Fibroblast of the aortic adventitia (primary cell): ENCODE results near the gene TNFSF12. TPM values are rescaled to one million over a fixed set of nuclear protein-coding genes. Genes with fewer than 3 reads are reported as not detected.

Experiments
- DNase-seq: peaks from one replicate; pipeline ENCODE4 v3.0.0-alpha.2; 2010; ENCODE audit warnings: low read depth
- H3K4me3 ChIP-seq: 2 replicates; pipeline ENCODE4 v1.5.1; 2011; ENCODE audit warnings: low read depth, mild to moderate bottlenecking, control low read depth, low read length, moderate library complexity
- total RNA-seq: library from RNA; depleted of rRNA; stranded (reverse); fragments of >200 nt; gene quantifications from 2 replicates; pipeline ENCODE4 v1.2.3, GENCODE V29; 2012; ENCODE audit warnings: low replicate concordance
- TF ChIP-seq, protein P1 (sequence below): IDR thresholded peaks from 2 replicates; pipeline ENCODE4 v1.5.1; 2011; ENCODE audit warnings: mild to moderate bottlenecking, low read length, control low read depth, inconsistent platforms; ENCODE audit not compliant: insufficient read depth

Gene TNFSF12, protein sequence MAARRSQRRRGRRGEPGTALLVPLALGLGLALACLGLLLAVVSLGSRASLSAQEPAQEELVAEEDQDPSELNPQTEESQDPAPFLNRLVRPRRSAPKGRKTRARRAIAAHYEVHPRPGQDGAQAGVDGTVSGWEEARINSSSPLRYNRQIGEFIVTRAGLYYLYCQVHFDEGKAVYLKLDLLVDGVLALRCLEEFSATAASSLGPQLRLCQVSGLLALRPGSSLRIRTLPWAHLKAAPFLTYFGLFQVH
- total RNA-seq = 10.1 and 14.5 TPM in 2 replicates

DNA sequence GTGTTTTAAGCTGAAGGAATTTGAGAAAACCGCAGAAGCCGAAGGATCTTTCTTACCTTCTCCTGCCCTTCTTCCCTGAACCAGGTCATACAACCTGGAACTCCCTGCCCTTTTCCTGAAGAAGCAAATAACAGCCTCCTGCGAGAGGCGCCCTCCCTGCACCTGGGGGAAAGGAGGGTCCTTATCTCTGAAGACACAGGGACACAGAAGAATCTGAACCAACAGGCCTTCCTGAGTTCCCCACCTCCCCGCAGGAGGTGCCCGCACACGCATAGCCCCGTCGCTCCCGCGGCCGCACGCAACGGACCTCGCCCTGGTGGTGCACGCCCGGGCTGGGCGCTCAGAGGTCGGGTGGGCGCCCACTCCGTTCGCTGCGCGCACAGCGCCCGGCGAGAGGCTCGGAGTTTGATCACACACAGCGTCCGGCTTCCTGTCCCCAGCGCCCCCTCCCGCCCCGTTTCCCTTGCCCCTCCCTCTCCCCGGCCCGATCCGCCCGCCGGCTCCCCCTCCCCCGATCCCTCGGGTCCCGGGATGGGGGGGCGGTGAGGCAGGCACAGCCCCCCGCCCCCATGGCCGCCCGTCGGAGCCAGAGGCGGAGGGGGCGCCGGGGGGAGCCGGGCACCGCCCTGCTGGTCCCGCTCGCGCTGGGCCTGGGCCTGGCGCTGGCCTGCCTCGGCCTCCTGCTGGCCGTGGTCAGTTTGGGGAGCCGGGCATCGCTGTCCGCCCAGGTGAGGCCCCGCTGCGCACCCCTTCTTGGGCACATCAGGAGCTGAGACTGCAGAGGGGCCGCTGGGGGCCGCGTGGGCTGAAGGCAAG lies at the start of gene TNFSF12:
TSS of gene TNFSF12 (plus strand) at position 474 of the 816 bp plus-strand sequence. CDS start at position 570, 96 bp downstream.
- peak; percentile 16 for DNase-seq
- TF ChIP-seq, protein P1, sequence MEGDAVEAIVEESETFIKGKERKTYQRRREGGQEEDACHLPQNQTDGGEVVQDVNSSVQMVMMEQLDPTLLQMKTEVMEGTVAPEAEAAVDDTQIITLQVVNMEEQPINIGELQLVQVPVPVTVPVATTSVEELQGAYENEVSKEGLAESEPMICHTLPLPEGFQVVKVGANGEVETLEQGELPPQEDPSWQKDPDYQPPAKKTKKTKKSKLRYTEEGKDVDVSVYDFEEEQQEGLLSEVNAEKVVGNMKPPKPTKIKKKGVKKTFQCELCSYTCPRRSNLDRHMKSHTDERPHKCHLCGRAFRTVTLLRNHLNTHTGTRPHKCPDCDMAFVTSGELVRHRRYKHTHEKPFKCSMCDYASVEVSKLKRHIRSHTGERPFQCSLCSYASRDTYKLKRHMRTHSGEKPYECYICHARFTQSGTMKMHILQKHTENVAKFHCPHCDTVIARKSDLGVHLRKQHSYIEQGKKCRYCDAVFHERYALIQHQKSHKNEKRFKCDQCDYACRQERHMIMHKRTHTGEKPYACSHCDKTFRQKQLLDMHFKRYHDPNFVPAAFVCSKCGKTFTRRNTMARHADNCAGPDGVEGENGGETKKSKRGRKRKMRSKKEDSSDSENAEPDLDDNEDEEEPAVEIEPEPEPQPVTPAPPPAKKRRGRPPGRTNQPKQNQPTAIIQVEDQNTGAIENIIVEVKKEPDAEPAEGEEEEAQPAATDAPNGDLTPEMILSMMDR = peak; percentile 29
- H3K4me3 ChIP-seq = peak within 1 kb of the TSS; percentile 71

DNA sequence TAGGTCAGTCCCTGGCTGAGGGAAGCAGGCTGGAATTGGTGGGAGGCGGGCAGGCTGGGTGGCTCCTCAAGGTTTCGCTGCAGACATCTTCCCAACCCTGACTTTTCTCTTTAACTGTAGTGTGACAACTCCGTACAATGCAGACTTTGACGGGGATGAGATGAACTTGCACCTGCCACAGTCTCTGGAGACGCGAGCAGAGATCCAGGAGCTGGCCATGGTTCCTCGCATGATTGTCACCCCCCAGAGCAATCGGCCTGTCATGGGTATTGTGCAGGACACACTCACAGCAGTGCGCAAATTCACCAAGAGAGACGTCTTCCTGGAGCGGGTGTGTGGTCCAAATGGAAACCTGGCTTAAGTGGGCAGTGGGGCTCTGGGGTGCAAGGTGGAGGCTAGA lies 49.7 kb upstream of the TNFSF12 start:
- no peak overlapping the region for H3K4me3 ChIP-seq
- DNase-seq = no peak
- TF ChIP-seq, protein P1 = no peak

DNA sequence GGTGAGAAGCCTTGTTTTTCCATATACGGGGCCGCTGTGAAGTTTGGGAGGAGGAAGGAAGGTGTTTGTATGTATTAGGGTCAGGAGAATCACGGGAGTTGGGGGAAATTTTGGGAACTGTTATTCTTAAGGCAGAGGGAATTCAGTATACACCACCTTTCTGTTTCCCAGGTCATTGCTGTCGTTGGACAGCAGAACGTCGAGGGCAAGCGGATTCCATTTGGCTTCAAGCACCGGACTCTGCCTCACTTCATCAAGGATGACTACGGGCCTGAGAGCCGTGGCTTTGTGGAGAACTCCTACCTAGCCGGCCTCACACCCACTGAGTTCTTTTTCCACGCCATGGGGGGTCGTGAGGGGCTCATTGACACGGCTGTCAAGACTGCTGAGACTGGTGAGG lies 47.1 kb upstream of the TNFSF12 start:
- no peak for DNase-seq
- TF ChIP-seq, protein P1 = no peak
- no peak overlapping the region for H3K4me3 ChIP-seq

DNA sequence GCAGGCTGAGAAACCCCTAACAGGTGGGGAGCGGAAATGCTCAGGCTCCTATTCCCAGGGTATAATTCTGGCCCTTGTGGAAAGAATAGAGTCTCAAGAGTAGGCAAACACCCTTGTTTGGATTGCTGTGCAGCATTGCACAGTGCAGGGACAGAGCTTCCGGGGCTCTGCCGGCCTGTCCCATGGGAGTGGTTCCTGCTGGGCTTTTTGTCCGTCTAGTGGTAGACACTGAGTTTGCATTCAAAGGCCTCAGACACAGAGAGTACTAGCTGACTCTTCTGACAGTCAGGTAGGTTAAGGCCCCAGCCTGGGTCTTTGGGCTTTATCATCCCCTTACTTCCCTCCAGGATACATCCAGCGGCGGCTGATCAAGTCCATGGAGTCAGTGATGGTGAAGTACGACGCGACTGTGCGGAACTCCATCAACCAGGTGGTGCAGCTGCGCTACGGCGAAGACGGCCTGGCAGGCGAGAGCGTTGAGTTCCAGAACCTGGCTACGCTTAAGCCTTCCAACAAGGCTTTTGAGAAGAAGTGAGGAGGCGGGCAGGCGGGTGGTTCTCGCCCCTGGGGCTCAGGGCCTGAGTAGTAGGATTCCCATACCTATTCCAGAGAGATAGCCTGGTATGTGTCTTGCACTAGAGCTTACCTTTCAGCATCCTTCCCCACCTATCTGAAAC lies 46.5 kb upstream of the TNFSF12 start:
- no peak overlapping the region for H3K4me3 ChIP-seq
- TF ChIP-seq, protein P1 = no peak
- no peak for DNase-seq

DNA sequence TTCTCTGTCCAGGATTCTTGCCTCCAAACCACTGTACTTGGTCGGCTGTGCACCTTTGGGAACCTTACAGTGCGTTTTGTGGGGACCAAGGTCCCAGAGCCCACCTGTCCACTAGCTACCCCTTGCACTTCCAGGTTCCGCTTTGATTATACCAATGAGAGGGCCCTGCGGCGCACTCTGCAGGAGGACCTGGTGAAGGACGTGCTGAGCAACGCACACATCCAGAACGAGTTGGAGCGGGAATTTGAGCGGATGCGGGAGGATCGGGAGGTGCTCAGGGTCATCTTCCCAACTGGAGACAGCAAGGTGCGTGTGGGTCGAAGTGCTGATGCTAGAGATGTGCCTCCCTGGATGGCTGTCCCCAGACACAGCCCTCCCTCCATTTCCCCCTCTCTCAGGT lies 45.9 kb upstream of the TNFSF12 start:
- TF ChIP-seq, protein P1 = peak; percentile 24
- no peak for DNase-seq
- no peak overlapping the region for H3K4me3 ChIP-seq

DNA sequence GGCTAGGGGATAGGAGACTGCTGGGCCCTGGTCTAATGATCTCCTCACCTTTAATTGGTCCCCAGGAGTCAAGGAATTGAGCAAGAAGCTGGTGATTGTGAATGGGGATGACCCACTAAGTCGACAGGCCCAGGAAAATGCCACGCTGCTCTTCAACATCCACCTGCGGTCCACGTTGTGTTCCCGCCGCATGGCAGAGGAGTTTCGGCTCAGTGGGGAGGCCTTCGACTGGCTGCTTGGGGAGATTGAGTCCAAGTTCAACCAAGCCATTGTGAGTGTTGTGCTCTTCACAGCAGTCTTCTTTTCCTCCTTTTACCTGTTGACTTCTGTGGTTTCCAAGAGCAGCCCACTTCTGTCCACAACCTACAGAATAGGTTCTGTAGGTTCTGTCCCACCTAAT lies 45.3 kb upstream of the TNFSF12 start:
- H3K4me3 ChIP-seq = no peak overlapping the region
- TF ChIP-seq, protein P1 = no peak
- no peak for DNase-seq
